K562 treated with DMSO at 1 percent for 4 hours (cell line): Measurements from ENCODE around the gene DDX21. TPM values are rescaled to one million over a fixed set of nuclear protein-coding genes. Genes with fewer than 3 reads are reported as not detected.

Experiments used
- total RNA-seq: library from RNA; unstranded; fragments of 300-600 nt; gene quantifications from 2 replicates; pipeline ENCODE4 v1.2.3, GENCODE V29; 2022; ENCODE audit not compliant: insufficient read depth

Gene DDX21
- 66.5 and 79.3 TPM in 2 replicates for total RNA-seq

DNA sequence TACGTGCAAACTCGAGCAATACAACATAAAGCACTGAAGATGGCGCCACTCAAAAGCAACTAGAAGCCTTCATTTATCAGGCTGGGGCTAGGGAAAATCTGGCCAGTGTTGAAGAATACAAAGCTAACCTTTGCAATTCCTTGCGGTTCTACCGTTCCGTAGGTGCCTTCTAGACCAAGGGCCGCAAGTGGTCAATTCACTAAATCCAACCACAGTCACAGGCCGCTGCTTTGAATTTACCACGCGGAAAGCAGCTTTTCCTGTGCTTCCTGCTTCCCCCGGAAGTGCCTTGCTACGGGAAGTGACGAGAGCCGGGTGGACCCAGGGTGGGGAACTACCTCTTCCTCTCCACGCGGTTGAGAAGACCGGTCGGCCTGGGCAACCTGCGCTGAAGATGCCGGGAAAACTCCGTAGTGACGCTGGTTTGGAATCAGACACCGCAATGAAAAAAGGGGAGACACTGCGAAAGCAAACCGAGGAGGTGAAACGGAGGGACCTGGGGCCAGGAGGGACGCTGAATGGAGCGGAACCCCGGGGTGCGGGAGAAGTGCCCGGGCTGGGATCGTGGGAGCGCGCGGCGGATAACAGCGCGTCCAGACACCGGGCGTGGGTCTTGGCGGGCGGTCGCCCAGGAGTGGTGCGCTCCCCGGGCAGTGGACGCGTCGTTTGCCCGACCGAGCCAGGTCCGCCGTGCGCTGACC, at the start of gene DDX21:
DDX21 (plus strand) TSS at position 339 of the 701 bp plus-strand sequence; CDS start at position 395, 56 bp downstream.

DNA sequence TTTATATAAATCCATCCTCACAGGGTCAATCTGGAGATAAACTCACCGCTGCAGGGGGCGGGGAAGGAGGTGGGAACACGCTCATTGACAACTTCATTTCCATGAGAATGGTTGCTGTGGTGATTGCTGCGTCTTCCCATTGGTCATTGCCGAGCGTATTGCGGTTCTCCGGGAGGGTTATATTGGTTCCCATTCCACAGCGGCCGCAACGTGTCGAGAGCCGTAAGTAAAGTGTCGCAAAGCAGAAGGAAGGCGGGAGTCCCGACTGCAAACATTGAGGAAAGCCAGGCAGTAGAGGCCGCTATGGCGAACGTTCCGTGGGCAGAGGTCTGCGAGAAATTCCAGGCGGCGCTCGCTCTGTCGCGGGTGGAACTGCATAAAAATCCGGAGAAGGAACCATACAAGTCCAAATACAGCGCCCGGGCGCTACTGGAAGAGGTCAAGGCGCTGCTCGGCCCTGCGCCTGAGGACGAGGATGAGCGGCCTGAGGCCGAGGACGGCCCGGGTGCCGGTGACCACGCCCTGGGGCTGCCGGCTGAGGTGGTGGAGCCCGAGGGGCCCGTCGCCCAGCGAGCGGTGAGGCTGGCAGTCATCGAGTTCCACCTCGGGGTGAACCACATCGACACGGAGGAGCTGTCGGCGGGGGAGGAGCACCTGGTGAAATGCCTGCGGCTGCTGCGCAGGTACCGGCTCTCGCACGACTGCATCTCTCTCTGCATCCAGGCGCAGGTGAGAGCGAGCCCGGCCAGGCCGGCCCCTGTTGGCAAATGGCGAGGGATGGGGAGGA, 32.8 kb downstream of the DDX21 start, which contains the start of gene KIFBP:
KIFBP (plus strand) TSS at position 274 of the 787 bp plus-strand sequence; CDS start at position 304, 30 bp downstream.

Other genes starting within 250 kb of the DDX21 start
- 43.1 and 51.7 TPM in 2 replicates for gene CCAR1, start 234.9 kb upstream of the DDX21 start, total RNA-seq
- 4.6 and 5.1 TPM in 2 replicates for gene STOX1, start 128.6 kb upstream of the DDX21 start, total RNA-seq
- 31.8 and 33.2 TPM in 2 replicates for gene DDX50, start 54.9 kb upstream of the DDX21 start, total RNA-seq
- gene KIFBP, start 32.6 kb downstream of the DDX21 start, total RNA-seq: 21.9 and 30.7 TPM in 2 replicates
- gene SRGN, start 131.9 kb downstream of the DDX21 start, total RNA-seq: 163 and 179 TPM in 2 replicates
- gene VPS26A, start 168.0 kb downstream of the DDX21 start, total RNA-seq: 51.1 and 51.2 TPM in 2 replicates
- gene SUPV3L1, start 224.1 kb downstream of the DDX21 start, total RNA-seq: 32.1 and 36.9 TPM in 2 replicates